Measurements from ENCODE around the gene PRORP.
A peak's percentile ranks its signal among the peaks of the same experiment; 100 is the strongest.
"Not testable (repeated sequence)": the region's sequence is repeated elsewhere in the genome, so short reads cannot be mapped to it uniquely, and the experiment has no call there.

The PRORP gene

GRCh38 chr14:35138585-35138984, 16.2 kb downstream of the PRORP start:
- no peak for DNase-seq (ENCODE audit: low spot score)

- peak; percentile 70 for DNase-seq (ENCODE audit: low spot score)
Measured at GRCh38 chr14:35140718-35141581, 18.6 kb downstream of the PRORP start.

- DNase-seq (ENCODE audit: low spot score) = no peak
Measured at GRCh38 chr14:35144029-35144428, 21.7 kb downstream of the PRORP start.

- no peak for DNase-seq (ENCODE audit: low spot score)
Measured at GRCh38 chr14:35146711-35147149, 24.4 kb downstream of the PRORP start.

- no peak for DNase-seq (ENCODE audit: low spot score)
Measured at GRCh38 chr14:35147186-35147585, 24.8 kb downstream of the PRORP start.

DNA sequence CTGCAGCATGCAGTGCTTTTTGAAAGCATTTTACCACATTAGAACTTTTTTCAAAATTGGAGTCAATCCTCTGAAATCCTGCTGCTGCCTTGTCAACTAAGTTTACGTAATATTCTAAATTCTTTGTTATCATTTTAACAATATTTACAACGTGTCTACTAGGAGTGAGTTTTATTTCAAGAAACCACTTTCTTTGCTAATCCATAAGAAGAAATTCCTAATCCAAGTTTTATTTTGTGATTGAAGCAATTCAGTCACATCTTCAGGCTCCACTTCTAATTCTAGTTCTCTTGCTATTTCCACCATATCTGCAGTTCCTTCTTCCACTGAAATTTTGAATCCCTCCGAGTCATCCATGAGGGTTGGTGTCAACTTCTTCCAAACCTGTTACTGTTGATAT, 25.4 kb downstream of the PRORP start:
- no peak for DNase-seq (ENCODE audit: low spot score)

- no peak for DNase-seq (ENCODE audit: low spot score)
Measured at GRCh38 chr14:35149239-35149638, 26.9 kb downstream of the PRORP start.

DNA sequence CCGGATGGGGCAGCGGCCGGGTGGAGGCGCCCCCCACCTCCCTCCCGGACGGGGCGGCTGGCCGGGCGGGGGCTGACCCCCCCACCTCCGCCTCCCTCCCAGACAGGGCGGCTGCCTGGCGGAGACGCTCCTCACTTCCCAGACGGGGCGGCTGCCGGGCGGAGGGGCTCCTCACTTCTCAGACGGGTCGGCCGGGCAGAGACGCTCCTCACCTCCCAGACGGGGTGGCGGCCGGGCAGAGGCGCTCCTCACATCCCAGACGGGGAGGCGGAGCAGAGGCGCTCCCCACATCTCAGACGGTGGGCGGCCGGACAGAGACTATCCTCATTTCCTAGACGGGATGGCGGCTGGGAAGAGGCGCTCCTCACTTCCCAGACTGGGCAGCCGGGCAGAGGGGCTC, 30.2 kb downstream of the PRORP start:
- not testable (repeated sequence) for DNase-seq (ENCODE audit: low spot score)

GRCh38 chr14:35154016-35154415, 31.7 kb downstream of the PRORP start:
- no peak for DNase-seq (ENCODE audit: low spot score)

GRCh38 chr14:35155962-35156361, 33.6 kb downstream of the PRORP start:
- DNase-seq (ENCODE audit: low spot score) = no peak

- no peak for DNase-seq (ENCODE audit: low spot score)
Measured at GRCh38 chr14:35158491-35158890, 36.1 kb downstream of the PRORP start.

GRCh38 chr14:35158951-35159653, 36.8 kb downstream of the PRORP start:
- no peak for DNase-seq (ENCODE audit: low spot score)

DNA sequence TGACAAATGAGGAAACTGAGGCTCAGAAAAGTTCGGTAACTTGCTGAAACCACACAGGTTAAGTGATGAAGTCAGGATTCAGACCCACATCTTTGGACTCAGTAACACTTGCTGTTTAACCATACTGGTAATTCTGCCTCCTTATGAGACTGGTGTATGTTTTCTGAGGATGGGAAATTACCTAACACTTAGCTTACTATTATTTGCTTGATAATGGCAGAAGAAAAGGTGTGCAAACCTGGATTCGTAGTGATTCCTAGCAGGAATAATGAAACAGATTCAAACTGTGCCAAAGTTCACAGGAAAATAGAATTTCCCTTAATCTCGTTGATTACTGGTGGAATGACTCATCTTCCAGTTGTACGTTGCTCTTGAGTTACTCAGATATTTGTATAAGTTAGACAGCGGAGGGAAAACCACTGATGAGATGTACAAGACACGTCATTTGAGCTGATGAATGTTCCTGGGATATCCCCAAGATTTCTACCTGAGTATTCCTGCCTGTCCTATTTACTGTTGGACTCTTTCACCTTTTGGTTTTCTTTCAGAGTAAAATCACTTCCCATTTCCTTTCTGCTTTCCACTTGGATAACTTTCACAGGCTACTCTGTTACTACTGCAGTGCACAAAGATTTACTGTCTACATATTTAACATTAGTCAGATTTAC, 37.5 kb downstream of the PRORP start:
- DNase-seq (ENCODE audit: low spot score) = no peak

- no peak for DNase-seq (ENCODE audit: low spot score)
Measured at GRCh38 chr14:35161231-35161630, 38.9 kb downstream of the PRORP start.

- DNase-seq (ENCODE audit: low spot score) = no peak
Measured at GRCh38 chr14:35163384-35163783, 41.0 kb downstream of the PRORP start.

GRCh38 chr14:35164849-35165248, 42.5 kb downstream of the PRORP start:
- no peak for DNase-seq (ENCODE audit: low spot score)

- DNase-seq (ENCODE audit: low spot score) = no peak
Measured at GRCh38 chr14:35167496-35167895, 45.1 kb downstream of the PRORP start.

Measured in hematopoietic multipotent progenitor cell treated with erythropoietin and hydrocortisone succinate and interleukin-3 and kit ligand, for 15 days (in vitro differentiated cells).